SW480 (cell line): ENCODE measurements around the gene ZNF236.
A peak's percentile ranks its signal among the peaks of the same experiment; 100 is the strongest.

Experiments
- DNase-seq: peaks from one replicate; pipeline ENCODE4 v3.0.0-alpha.2; 2016; ENCODE audit warnings: low spot score

ZNF236 gene

DNA sequence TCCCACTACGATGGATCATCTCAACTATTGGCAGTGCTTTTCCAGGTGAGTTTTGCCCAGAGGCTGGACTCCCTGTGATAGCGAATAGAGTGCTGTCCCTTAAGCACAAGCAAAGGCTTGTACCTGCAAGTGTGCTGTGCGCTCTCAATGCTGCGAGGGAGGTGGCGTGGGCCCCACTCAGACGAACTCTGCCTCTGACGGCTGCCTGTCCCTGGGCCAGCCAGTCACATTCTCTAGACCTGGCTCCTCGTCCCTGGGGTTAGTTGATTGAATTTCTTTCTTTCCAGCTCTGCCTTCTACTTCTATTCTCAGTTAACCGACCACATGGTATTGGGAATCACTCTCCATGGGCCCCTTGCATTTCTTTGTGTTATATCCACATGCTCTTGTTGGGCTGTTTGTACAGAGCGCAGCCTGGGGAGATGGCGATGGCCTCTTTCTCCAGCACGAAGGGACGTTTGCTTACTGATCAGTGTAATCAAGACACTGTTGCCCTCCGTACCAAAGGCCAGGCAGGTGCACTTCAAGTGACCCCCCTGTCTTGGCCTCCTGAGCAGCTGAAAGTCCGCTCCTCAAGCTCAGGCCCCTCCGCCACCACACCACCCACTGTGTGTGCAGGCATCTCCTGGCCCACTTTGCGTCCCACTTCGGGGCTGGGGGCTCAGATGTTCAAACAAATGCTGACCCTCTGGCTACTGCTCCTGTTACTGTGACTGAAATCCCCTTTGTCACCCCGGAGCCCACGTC is 151.3 kb downstream of the ZNF236 start:
- no peak for DNase-seq

DNA sequence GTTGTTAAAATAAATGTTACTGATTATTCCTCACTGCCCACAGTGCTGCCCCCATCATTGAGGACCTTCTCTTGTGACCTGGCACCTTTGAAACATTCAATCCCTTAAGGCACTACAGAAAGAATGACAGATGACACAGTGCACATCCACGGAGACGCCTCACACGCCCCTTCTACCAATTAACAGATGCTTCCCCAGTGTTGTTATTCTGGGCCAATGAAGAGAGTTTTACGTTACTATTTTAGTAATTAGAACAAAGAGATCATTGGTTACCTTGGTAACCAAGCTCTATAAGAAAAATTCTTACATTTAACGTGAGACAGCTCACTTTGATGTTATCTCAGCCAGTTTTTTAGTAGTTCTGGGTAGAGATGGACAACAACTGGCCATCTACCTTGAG is 152.0 kb downstream of the ZNF236 start:
- no peak for DNase-seq

DNA sequence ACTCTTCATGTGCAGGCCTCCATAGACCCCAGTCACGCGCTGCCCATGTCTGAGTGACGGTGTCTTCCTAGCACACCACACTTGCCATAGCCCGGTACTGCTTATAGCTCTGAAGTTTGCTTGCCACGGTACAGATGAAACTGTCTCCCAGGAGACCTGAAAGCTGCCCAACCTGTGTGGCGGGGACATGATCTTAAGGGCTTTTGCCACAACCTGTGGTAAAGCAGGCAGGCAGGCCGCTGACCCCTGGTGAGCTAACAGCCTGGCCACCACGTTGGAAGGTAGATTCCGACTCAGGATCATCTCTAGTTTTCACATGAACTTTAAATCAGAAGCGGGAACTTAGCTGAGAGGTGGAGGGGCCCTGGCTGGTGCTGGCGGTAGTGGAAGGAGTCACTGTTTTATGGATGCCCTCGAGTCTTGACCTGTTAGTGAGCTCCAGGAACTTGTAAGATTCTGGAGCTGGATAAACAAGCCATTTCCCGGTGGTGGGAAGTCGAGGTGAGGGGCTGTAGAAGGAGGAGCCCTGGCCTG is 153.3 kb downstream of the ZNF236 start:
- DNase-seq = no peak

DNA sequence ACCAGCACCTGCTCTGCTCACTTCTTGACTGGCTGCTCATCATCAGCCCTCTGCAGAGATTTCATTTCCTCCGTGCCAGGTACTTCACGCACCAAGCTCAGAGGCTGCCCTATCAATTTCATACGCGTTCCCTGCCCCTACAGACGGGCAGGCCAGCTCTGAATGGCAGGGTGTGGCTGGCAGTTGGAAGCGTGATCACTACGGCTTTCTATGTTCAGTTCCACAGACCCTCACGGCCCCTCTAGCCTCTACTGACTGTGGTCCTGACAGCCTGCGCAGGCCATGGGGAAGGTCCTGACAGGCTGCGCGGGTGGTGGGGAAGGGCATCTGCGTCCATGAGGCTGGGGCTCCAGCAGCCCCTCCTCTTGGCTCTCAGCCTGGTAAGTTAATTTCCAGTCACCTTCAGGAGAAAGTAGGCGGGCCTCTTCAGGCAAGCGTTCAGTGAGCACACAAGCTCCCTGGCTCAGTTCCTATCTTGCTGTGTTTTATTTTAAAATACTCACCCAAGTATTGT is 154.8 kb downstream of the ZNF236 start:
- no peak for DNase-seq

DNA sequence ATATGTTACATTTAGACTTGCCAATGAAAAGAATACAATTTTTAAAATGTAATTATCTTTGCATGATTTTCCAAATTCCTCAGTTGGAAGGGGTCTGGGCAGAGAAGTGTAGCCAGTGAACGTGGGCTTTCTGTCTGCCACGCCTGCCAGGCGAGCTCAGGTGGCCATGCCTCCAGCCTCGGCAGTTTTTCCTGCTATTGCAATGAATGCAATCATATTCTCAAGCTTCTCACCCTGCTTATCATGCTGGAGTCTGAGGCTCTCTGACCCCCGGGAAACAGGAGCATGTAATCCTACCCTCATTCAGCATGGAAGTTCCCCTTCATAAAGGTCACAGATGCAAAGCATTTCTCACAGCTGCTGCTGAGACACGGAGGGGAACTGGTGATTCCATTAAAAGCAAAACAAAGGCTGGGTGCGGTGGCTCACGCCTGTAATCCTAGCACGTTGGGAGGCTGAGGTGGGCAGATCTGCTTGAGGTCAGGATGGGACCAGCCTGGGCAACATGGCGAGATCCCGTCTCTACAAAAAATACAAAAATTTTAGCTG is 155.4 kb downstream of the ZNF236 start:
- no peak for DNase-seq

DNA sequence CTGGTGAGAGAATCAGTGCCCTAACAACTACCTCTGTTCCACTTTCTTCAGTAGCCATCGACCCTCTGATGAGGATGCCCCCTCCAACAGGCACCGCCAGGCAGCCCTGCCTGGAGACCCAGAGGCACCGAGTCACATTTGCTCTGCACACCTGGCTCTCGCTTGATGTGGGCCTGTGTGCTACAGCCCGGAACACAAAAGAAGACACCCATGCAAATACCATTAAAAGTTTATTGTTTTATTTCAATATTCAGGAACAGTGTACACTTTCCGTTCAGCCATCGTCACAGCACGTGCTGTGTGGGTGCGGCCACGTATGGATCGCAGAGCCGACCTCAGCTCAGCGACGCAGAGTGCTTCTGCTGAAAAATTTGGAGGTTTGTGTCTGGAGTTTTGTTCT is 156.3 kb downstream of the ZNF236 start:
- DNase-seq = no peak

DNA sequence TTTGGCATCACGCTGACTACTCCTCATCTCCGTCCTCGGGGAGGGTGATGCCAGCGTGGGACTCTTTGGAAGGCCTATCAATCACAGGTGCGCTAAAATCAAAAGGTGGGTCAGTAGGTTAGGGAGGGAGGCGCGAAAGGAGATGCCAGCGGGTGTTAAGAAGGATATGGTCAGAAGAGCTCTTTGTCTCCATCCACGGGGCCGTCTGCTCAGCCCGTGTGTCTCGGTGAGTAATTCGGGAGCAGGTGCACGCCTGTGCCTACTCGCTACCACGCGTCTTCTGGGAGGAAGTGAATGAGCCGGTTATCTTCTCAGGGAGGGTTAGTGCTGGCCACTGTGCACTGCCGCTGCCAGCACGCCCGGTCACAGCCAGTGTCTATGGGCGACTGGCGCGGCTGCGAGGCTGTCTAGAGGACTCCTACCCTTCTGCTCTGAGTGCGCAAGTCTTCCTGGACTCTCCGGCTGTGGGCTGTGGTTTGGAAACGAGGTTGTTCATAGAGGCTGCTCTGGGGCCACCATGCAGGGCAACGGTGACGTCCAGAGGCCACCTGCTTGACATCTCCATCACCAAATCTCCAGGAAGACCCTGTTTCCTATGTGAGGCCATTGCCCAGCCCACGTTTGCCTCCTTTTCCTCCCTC is 156.9 kb downstream of the ZNF236 start:
- no peak for DNase-seq

DNA sequence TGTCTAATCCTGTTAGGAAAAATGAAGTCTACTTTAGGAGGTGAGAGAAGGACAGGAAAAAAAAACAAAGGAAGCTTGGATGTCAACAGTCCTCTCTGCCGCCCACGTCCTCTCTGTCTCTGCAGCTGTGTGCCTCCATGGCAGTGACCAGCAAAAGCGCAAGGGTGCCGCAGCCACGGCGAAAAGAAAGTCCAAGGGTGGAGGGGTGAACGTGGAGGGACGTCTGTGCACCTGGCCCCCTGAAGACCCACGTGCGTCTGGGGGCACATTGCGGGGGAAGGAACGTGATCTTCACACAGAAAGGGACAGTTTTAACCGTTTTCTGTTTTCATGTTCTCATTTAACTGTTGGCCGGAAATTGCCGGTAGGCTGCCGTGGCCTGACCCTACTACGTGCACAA is 157.5 kb downstream of the ZNF236 start:
- DNase-seq = no peak

DNA sequence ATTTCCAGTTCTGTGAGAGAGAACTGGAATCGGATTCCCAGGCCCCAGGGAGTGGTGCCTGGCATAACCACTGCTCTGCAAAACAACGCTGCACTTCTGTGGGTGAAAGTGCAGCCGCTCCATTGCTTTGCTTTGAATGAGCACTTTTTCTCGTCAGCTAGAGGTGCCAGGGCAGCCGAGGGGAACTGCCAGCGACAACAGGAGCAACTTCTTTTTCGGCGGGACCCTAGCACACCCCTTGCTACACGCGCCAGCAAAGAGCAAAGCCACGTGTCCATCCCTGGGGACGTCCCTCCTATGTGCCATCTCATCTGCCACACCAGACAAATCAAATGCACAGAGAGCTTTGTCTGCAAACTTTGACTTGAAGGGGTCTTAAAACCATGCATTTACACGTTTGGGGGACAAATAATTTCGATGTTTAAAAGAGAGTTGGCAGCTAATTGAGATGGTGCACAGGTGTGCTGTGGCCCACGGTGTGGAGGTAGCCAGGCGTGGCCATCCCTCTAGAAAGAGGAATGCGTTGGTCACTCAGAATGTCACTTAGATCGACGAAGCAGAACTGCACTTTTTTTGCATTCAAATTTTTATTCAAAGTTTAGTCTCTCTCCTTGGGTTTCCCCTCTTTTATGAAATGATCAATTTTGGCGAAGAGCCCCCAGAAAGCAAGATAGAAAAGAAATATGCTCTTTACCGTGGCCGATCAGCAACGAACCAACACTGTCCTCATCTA is 158.5 kb downstream of the ZNF236 start:
- DNase-seq = no peak

DNA sequence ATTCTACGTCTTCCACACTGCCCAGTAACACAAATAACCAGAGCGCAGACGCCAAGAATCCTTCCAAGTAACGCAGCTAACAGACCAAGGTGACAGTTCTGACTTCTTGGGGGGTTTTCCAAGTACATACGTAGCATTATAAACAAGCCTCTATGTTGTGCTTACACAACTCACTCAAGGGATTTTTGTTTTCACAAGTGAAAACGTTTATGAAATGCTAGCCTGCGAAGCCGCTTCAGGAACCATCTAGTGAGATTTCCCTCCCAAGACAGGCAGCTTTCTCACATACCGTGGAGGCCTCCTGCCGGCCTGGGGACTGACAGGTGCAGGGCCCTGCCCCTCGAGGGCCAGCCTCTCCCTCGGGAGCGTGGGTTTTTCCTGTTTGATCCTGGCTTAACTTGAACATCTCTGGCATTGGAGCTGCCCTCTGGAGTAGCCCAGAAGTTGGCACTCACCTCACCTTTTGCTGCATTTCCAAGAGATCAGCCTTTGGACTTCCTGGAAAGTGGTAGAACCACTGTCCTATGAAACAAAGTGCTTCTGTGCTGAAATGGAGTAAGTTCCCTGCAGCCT is 159.1 kb downstream of the ZNF236 start:
- no peak for DNase-seq

DNA sequence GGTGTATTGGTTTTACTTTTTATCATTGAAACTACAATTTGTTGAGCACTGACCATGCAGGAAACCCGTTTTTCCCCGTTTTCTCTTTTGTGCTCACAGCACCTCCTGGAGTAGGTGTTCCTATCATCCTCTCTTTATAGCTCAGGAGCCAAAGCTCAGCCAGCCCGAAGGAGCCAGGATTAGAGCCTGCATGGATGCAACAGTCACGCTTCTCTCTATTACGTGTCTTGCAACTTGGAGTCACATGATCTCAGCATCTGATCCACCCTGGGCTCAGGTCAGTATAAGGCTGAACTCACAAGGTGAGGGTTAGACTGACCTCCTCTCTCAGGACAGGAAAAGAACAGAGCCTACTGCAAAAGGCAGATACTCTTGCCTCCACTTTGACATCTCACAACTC is 159.7 kb downstream of the ZNF236 start:
- DNase-seq = no peak

DNA sequence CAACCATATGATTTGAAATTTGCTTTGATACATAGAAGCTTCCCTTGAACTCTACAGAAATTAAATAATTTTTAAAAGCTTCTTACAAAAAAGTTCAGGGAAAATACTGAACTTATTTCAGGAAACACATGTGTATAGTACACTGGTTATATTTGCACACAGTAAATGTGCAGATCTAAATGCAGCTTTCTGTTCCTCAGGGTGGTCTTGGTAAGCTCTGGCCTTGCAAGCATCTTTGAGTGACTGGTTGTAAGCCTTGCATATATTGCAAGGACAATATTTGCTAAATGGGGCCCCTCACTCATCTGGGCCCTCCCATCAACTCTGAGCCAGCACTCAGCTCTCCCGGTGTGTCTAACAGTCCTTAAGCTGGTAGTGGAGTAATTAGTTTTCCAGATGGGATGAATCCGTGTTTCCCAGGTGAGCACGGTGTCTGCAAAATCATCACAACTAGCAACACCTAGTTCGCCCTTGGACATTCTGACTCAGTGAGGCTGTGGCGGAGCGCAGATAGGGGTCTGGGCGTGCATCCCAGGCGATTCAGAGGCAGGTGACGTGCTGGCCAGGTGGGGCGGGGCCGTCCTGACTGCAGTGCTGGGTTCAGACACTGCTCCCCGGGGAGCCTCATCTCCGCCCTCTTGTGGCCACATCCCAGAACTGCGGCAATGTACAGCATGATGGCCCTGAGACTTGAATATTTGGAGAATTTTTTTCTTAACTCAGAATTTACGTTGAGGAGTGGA is 160.7 kb downstream of the ZNF236 start:
- peak; percentile 44 for DNase-seq

DNA sequence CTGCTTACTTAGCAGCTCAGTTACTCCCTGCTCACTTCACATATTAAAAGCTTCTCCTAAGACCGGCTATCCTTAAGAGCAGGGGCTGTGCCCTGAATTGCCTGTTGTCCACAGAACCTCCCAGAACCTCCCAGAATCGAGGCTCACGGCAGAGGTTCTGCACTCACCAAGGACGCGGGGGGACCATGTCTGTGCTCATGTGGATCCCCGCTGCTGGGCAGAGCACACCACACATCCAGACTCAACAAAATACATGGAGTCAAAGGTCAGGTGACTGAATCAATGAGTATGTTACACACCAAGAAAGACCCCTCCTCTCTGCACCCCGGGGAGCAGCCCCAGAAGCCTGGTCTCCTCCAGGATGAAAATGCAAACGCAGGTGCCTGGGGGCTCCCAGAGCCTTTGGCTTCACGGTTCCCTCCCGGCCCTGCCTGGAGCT is 161.3 kb downstream of the ZNF236 start:
- DNase-seq = no peak

DNA sequence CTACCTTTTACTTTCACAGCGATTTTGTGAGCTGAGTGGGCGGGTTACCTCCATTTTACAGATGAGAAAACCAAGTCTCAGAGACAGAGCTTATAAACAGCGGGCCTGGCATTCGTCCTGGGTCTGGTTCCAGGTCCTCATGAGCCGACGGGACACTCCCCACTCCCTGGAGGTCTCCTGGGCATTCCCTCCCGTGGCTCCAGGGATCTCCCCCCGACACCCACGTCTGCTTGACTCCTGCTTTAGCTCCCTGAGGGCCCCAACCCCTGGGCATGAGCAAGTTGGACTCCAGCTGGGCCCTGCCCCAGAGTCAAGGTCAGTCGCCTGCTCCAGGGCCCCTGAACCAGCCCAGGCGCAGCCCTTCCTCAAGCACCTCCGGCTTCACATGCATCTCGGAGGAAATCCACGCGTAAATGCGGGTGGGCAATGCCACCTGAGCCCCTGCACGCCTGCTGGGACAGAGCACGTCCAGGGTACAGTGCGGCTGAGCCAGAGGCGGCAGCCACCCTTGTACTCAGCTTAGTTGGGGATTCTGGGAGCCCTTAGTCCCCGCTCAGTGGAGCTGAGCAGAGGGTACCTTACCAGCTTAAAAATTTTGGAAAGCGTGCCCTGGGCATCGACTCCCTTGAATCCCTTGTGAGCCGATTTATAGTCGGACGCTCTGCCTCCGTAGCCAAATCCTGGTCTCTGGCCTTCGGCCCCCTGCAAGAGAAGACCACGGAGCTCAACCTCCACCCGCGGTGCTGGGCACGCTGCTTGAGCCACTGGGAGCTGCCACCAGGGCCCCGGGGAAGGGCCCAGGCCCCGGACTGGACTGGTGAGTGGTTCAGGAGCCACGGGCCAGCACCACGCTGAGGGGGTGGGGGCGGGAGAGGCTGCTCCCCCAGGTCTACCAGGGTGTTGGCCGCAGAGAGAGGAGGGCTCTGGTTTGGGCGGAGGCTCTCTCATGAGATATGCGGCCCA is 162.1 kb downstream of the ZNF236 start:
- DNase-seq = no peak

DNA sequence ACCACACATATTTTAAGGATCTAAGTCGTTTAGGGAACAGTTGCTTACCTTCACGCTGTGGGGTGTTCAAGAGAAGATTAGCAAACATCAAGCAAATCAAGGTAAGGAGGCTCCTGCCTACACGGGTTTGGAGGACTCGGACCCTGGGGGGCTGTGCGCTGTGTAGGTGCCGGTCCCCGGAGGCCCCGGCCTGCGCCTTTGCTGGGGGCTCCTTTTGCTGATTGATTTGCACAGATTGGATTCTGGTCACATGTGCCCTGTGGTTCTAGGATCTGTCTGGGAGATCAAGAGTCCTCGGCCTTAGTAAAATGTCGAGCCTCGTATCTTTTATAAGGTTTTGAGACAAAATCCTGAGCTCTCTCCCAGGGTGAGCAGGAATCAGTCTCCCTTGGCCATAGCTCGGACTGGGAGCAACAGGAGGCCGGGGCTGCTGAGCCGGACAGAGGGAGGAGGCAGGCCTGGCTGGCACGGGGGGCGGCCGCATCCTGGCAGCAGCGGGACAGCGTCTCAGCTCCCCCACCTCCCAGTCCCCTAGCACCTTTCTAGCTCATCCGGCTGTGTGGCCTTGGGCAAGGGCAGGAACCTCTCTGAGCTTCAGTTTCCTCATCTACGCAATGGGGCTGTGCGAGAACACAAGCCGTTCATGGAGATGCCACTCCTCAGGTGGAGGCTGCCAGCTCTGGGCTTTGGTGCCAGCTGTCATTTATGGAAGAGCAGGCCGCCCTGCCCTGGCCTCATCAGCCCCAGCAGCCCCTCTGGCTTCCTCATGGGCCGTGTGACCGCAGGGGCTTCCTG is 163.0 kb downstream of the ZNF236 start:
- DNase-seq = no peak

DNA sequence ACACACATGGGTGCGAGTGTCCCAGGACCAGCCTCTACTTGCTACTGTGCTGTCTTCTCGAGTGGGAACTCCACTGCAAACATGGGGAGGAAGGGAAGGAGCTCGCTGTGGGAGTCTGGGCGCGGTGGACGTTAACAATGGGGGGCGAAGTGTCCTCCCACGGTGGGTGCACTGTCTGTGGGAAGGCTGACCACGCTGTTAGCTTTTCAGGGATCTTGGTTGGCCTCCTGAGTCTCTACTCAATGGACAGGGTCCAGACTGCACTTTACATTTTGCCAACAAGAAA is 163.5 kb downstream of the ZNF236 start:
- no peak for DNase-seq

DNA sequence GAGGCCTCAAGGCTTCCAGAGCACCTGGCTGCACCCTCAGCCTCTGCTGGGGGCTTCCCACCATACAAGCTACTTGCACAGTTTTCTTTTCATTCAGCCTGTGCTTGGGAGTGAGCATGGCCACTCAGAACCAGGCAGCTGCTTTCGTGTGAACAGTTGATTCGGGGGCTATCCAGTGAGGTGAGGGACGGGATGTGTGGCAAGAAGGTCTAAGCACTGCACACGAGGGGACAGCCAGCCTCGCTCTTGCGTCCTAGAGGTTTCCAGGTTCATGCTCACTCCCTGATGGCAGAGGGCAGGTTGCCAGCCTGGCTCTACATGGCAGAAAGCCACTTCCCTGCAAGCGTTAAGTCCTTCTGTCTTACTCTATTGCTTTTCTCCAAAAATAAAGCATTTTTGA is 164.0 kb downstream of the ZNF236 start:
- DNase-seq = no peak

DNA sequence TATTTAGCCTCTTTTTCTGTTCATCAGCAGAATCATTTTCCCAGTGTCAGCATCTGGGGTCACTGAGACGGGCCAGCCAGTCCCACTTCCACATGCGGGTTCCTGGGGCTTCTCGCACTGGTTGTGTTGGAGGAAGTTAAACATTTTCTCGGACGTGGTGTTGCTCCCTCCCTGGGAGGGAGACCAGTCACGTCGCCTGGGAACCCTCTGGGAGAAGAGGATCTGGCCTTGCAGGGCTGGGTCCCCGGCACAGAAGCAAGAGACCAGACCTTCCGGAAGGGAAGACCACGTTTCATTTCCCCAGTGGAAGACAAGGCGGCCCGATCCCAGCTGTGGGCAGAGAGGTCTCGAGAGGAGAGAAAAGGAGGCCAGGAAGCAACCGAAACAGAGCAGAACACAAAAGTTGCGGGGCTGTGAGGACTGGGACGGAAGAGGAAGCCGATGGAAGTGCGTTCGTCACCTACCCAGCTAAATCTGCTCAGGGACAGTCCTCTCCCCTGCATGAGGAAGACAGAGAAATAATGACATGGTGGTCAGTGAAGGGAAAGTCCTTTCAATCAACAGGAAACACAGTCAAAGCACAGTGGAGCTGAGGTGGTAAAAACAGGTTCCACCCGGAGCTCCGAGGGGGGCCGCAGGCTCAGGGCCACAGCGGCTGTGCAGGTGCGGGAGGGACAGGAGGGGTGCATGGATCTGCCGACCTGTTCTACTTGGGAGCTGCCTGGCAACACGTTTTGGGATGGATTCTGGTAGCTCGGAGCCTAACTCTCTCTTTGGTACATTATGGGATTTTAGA is 165.9 kb downstream of the ZNF236 start:
- DNase-seq = no peak
